GOT3 (cell line): ENCODE data around the gene IFI44L.

Source experiments
- DNase-seq: peaks from one replicate; lab custom pipeline; 2025; ENCODE audit warnings: mixed read lengths; lab: John Stamatoyannopoulos, UW

IFI44L gene

DNA sequence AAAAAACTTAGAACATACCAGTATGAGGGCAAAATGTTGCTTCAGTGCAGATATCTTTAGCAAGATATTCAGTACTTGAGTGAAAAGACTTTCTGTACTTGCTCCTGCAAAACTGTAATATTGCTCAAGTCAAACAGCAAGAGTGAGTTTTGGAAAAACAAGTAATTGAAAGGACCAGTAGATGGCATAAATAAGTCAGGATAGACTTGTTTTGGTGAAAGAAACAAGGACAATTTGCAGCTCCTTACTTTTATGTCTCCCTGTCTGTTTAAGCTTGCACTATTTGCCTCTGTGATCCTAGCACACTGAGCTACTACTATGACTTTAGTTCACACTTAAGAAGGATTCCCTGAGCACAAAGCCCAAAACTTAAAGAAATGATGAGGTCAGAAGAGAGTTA is 68.4 kb downstream of the IFI44L start:
- DNase-seq, result no peak

DNA sequence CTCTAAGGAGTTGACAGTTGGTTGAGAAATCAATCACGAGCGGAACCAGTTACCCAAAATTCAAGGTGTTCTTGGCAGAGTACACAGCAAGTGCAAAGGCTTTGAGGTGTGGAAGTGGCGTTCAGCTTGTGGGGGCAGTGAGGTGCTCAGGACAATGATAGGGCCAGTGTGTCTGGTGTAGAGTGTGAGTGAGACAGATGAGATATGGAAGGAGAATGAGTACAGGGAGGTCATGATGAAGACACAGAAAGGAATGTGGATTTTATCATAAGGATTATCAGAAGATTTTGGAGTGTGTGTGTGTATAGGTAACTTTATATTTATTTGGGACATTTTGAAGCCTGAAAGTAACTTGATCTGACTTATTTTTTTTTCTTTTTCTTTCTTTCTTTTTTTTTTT is 70.3 kb downstream of the IFI44L start:
- no peak for DNase-seq

DNA sequence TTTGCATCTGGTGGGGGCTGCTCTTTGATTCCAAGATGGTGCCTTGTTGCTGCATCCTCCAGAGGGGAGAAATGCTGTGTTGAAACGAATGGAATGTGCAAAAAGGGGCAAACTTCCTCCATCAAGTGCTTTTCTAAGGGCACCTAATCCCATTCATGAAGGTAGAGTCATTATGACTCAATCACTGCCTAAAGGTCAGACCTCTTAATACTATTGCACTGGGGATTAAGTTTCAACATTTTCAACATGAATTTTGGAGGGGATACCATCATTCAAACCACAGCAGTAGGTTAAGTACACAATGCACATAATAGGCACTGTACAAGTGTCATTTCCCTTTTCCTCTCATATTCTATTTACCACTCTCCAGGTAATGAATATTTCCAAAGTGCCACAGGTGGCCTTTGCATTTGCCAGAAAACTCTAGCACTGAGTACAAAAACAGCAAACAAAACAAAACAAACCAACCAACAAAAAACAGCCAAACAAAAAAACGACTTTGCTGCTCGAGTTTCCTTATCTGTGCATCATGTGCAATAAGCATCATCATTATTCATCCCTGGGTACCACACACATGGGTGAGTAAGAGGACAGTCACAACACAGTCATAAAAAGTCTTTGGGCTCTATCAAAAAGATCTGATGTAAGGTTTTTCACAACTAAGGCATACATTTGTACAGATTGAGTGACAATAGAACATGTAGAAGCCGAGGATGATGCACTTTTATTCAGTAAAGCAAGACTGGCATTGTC is 71.9 kb downstream of the IFI44L start:
- no peak for DNase-seq
